Activated naive CD4-positive, alpha-beta T cell treated with Interleukin-2 at 50 U/mL for 16 hours (primary cell): ENCODE data around the gene NR1D2.

Experiments used
- DNase-seq: peaks from one replicate; pipeline ENCODE4 v3.0.0-alpha.2; 2020

NR1D2 gene

GRCh38 chr3:23932571-23932970 is 12.5 kb upstream of the NR1D2 start:
- no peak for DNase-seq

- no peak for DNase-seq
Measured at GRCh38 chr3:23934253-23934652, 10.8 kb upstream of the NR1D2 start.

GRCh38 chr3:23937296-23937695 is 7.8 kb upstream of the NR1D2 start:
- DNase-seq: no peak

GRCh38 chr3:23938688-23939087 is 6.4 kb upstream of the NR1D2 start:
- DNase-seq: no peak

- no peak for DNase-seq
Measured at GRCh38 chr3:23940775-23941174, 4.3 kb upstream of the NR1D2 start.

- DNase-seq: no peak
Measured at GRCh38 chr3:23941440-23941839, 3.6 kb upstream of the NR1D2 start.

- DNase-seq: no peak
Measured at GRCh38 chr3:23942546-23942945, 2.5 kb upstream of the NR1D2 start.

- no peak for DNase-seq
Measured at GRCh38 chr3:23944007-23944783, 891 bp upstream of the NR1D2 start.

- DNase-seq: no peak
Measured at GRCh38 chr3:23945663-23945912, 502 bp downstream of the NR1D2 start.

GRCh38 chr3:23945913-23946687 is 1.0 kb downstream of the NR1D2 start:
- peak; percentile 98 for DNase-seq

- no peak for DNase-seq
Measured at GRCh38 chr3:23948761-23949160, 3.7 kb downstream of the NR1D2 start.

GRCh38 chr3:23949784-23950183 is 4.7 kb downstream of the NR1D2 start:
- DNase-seq: no peak

- DNase-seq: no peak
Measured at GRCh38 chr3:23950293-23950692, 5.2 kb downstream of the NR1D2 start.

- DNase-seq: no peak
Measured at GRCh38 chr3:23952646-23953045, 7.6 kb downstream of the NR1D2 start.

GRCh38 chr3:23953523-23953922 is 8.4 kb downstream of the NR1D2 start:
- DNase-seq: no peak

- no peak for DNase-seq
Measured at GRCh38 chr3:23954144-23954543, 9.1 kb downstream of the NR1D2 start.

- DNase-seq: no peak
Measured at GRCh38 chr3:23956701-23957100, 11.6 kb downstream of the NR1D2 start.

GRCh38 chr3:23959135-23959900 is 14.2 kb downstream of the NR1D2 start:
- no peak for DNase-seq

- DNase-seq: no peak
Measured at GRCh38 chr3:23960649-23961048, 15.6 kb downstream of the NR1D2 start.

GRCh38 chr3:23961066-23961465 is 16.0 kb downstream of the NR1D2 start:
- no peak for DNase-seq

- DNase-seq: no peak
Measured at GRCh38 chr3:23961913-23962312, 16.8 kb downstream of the NR1D2 start.

- no peak for DNase-seq
Measured at GRCh38 chr3:23964537-23965235, 19.6 kb downstream of the NR1D2 start.

- DNase-seq: no peak
Measured at GRCh38 chr3:23966328-23966727, 21.2 kb downstream of the NR1D2 start.
